HPDE6-E6E7 (cell line): ENCODE results near the gene MYH15.
A peak's percentile ranks its signal among the peaks of the same experiment; 100 is the strongest.

Experiments used
- DNase-seq: peaks from one replicate; pipeline ENCODE4 v3.0.0; 2011; ENCODE audit warnings: missing footprints; ENCODE audit errors: extremely low spot score

MYH15 gene

DNA sequence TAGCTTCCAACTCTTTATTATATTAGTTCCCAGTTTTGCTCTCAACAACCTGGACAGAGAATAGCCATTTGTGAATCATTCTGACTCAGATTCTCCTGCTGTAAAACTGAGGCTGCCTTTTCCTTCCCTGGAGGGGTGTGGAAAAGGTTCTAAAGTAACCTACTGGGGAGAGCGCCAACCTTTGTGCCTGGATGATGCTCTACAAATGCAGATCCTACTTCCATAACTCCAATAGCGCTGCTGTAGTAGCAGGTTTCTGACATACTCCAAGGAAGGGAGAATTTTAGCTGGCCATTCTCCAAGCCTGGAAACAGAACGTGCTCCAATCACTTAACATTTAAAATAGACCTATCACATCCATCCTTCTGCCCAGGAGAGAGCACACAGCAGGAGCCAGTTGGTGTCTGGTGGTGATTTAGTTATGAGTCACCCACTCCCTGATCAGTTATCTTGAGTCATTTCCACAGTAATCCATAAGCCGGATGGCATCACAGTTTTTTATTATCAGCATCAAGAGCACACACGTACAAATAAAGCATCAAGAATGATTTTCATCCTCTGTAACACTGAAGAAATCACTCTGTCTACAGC is 38.3 kb downstream of the MYH15 start:
- DNase-seq: peak; percentile 74

DNA sequence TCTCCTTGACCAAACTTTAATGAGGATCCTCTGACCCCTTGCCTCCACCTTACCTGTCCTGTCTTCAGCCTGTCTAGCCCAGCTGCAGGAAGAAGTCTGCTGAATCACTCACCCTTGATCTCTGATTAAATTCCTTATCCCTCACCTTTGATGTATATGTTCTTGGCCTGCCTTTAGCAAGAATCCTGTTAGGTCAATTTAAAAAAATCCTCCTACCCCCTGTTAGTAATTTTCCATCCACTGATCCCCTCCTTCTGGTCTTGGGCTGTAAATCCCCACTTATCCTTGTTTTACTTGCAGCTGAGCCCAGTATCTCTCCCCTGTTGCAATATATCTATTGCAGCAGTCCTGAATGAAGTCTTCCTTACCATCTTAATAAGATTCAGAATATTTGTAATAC is 39.0 kb downstream of the MYH15 start:
- no peak for DNase-seq

DNA sequence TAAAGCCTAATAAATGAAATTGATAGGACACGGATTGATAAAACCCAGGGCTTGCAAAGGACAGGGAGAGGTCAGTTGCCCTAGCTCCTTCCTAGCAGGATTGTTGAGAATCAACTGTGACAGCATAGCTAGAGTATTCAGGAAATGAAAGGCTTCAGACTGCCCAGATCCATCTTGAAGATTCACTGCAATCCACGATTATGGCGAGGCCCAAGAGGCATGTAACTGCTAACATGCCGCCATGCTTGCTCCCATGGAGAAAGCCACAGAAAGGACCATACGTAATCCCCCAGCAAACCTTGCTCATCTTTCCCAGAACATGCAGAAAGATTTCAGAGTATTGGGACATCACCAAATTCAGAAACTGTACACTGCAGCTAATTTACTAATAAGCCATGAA is 41.3 kb downstream of the MYH15 start:
- DNase-seq: no peak

DNA sequence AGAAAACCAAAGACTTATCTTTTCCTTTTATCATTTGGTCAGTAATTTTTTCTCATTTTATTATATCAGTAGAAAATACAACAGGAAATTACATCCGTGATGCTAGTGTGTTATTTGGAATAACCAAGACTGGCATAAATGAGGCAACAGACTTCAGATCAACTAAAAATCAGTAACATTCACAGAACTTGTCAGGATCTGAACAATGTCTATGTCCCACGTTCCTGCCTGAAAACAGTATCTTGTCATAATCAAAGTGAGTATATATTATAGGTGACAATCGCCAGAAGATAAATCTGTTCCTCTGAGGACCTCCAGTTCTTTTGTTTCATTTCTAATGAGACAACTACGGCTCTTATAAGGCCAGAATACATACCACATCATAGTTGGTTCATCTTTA is 41.8 kb downstream of the MYH15 start:
- DNase-seq: no peak

DNA sequence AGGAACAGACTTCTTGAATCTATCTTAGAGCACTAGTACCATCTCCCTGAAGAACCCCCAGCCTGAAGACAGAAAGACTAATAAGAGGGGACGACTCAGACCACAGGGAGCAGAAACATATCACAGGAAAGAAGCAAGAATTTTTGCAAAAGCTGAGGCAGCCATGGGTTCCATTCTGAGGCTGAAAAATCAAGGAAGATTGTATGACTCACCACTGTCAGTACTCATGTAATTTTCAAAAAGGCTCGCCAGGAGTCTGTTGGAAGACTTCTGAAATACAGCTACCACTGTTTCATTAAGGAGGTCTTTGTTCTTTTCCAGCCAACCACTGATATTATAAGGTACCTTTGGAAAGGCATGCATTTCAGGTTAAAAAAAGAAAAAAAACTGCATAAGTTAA is 47.5 kb downstream of the MYH15 start:
- no peak for DNase-seq

DNA sequence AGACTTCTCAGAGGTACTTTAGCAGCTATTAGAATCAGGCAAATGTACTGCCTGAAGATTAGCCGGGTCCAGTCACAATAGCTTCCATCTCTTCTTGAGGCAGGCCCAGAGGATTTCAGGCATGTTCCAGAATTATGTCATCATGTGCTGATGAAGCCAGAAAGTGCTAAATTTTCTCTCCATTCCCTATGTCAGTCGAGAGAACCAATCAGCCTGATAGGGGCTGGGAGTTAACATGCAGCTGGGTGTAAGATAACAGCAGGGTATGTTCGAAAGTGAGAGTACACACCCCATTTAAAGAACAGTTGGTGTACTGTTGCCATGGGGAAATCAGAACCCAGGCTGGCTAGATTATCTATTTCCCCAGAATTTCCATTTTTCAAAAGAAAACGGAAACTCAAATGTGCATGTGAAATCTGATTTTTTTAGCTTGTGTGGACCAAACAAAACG is 48.7 kb downstream of the MYH15 start:
- DNase-seq: no peak

DNA sequence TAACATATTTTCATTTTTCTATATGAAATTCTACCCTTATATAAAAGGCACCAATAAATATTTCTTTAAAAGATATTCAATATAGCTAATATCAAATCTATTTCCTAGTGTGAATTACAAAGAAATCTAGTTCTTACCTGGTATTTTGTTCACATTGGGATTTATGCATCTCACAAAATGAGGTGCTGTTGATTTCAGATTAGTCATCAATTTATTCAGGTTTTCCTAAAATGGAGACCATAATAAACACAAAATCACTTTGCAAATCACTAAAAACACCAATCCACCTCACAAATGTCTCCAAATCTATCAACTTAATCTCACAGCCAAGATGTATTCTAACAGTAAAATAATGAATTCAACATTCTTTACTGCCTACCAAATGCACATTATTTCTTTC is 51.2 kb downstream of the MYH15 start:
- no peak for DNase-seq

DNA sequence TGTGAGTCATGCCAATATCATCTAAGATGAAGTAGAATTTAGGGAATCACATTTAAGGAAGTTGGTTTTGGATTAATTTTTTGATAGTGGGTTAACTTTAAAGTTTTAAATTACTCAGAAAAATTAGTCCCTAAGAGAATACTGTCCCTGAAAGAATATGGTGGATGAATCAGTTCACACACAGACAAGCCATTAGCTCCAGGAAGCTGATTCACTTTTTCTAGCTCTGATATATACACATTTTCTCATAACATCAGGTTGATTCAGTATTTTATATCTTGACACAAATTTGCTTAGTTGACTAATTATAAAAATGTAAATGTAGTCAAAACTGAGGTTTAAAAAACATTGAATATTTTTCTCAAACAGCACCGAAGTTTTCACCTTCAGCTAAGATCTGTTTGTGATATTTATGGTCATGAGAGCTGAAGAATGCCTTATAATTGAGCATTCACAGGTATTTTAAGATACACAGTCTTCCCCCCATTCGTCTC is 55.1 kb downstream of the MYH15 start:
- DNase-seq: no peak

DNA sequence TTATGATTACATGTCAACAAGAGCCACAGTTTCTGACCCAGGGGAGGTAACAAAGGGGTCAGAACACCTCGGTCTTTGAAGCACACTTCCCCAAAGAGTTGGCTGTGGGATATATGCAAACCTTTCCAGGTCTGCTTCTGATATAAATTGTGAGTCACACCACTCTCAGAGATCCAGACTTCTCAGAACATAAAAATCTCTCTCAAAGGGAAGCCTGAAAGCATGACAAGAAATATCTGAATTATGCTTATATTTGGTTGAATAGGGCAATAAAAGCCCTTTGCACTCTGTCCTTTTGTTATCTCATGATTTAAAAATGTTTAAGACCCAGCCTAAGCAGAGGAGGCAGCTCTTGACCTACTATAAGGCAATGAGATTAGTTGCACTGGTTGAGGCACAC is 56.8 kb downstream of the MYH15 start:
- no peak for DNase-seq

DNA sequence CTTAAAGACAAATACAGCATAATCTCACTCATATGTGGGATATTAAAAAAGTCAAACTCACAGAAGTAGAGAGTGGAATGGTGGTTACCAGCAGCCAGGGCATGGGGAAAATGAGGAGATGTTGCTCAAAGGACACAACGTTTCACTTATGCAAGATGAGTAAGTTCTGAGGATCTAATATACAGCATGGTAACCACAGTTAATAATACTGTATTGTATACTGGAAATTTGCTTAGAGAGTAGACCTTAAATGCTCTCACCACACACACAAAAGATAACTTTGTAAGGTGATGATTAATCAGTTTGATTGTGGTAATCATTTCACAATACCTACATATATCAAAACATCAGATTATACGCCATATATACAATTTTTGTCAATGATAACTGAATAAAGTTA is 60.0 kb downstream of the MYH15 start:
- no peak for DNase-seq

DNA sequence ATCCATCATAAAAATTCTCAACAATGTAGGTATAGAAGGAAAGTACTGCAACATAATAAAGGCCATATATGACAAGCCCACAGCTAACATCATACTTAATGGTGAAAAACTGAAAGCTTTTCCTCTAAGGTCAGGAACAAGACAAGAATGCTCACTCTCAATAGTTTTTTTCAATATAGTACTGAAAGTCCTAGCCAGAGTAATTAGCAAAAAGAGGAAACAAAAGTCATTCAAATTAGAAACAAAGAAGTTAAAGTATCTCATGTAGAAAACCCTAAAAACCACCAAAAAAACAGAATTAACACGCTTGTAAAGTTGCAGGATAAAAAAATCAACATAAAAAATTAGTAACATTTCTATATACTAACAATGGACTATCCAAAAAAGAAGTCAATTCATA is 61.8 kb downstream of the MYH15 start:
- no peak for DNase-seq

DNA sequence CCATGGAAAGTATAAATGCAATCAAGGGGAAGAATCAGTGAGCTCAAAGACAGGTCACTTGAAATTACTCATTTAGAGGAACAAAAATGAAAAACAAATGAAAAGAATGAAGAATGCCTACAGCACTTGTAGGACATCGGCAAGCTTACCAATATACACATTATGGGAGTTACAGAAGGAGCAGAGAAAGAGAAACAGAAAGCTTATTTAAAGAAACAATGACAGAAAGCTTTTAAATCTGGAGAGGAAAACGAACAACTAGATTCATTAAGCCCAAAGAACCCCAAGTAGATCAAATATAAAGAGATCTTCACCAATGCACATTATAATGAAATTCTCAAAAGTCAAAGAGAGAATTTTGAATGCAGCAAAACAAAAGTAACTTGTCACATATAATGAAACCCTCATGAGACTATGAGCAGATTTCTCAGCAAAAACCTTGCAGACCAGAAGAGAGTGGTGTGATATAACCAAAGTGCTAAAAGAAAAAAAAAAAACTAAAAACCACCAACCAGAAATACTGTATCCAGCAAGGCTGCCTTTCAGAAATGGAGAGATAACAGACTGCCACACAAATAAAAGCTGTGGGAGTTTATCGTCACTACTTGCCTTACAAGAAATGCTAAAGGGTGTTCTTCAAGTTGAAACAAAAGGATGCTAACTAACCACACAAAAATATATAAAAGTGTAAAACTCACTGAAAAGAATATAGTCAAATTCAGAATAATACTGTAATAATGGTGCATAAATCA is 63.1 kb downstream of the MYH15 start:
- no peak for DNase-seq

DNA sequence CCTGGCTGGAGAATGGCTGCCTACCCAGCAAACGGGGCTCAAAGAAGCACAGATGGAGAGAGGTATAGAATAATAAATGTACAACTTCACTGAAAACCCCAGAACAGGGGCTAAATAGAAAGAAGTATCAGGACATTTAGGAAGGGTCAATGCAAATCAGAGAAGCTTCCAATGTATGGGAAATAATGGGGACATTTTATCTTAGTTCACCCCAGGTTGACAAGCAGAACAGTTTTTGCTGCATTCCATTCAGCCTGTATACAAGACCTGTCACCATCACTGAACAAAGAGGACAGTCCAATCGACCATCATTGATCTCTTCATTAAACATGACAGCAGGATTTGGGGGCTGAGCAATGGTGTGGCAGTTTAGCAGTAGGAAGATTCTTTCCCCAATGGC is 68.1 kb downstream of the MYH15 start:
- DNase-seq: no peak

DNA sequence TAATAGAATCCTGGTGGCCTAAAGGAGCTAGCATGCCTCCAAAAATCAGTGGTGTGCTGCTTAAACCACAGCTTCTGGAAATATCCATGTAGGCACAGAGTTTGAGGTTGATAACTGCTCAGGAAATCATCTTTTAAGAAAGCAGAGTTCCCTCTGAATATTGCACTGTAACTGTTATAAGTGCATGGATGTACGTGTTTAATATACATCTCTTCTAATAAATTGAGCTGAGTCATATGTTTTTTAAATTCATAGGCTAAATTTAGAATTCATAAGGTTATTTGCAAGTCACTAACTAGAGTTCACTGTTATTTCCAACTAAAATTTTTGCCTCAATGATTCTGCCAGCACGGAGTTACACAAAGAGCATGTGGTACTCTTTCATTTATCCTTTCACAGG is 68.9 kb downstream of the MYH15 start:
- DNase-seq: no peak

DNA sequence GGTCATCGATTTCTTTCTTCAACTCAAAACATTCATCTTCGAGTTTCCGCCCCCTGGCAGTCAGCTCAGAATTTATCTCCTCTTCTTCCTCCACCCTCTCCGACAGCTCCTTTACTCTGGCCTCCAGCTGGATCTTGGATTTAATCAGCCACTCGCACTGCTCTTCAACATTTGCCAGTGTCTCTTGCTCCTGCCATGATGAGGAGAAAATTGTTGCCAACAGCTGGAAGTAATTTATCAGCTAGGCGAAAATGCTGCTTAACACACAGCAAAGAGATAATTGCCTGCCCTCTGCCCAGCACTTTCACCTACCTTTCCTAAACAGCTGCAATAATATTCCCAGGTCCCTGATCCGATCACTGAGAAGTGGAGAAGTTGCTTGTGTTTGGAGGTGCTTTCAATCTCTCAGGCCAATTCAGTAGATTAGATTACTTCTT is 69.3 kb downstream of the MYH15 start:
- DNase-seq: no peak

DNA sequence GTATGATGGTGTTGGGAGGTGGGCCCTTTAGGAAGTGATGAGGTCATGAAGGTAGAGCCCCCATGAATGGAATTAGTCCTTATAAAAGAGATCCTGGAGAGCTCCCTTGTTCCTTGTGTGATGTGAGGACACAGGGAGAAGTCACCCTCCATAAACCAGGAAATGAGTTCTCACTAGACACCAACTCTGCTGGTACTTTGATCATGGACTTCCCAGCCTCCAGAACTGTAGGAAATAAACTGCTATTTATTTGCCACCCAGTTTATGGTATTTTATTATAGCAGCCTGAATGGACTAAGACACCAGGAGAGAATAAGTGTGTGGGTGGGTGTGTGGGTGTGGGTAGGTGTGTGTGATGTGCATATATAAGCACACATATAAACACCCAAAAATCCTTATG is 71.9 kb downstream of the MYH15 start:
- no peak for DNase-seq

DNA sequence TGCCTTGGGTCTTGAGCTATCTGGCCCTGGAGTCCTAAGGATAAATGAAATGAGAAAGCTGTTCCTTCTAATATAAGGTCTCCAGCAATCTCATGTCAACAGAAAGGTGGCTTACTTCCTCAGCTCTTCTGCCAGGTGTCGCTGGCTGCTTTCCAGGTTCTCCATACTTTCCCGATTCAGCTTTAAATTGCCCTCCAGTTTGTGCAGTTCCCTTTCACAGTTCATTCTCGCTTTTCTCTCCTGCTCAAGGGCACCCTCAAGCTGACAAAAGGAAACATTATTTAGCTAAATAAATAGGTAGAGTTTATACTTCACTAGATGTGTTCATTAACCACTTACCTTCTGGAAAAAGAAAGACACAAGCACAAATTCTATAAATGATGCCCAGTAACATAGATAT is 73.0 kb downstream of the MYH15 start:
- no peak for DNase-seq

DNA sequence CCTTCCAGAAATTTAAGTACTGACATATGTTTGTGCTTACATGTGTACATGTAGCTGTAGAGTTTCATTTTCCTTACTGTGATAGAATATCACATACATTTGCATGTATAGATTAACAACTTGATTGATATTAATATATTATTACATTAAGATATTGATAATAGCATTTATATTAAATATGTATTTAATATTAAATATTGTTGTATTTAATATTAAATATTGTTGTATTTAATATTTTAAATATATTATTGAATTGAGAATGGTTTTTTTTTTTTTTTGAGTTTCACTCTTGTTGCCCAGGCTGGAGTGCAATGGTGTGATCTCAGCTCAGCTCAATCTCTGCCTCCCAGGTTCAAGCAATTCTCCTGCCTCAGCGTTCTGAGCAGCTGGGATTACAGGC is 76.5 kb downstream of the MYH15 start:
- no peak for DNase-seq

DNA sequence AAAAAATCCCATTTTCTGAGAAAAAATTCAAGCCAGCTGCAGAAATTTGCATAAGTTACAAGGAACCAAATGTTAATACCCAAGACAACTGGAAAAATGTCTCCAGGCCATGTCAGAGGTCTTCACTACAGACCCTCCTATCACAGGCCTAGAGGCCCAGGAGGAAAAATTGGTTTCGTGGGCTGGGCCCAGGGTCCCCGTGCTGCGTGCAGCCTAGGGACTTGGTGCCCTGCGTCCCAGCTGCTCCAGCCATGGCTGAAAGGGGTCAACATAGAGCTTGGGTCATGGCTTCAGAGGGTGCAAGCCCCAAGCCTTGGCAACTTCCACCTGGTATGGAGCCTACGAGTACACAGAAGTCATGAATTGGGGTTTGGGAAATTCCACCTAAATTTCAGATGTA is 78.0 kb downstream of the MYH15 start:
- no peak for DNase-seq

DNA sequence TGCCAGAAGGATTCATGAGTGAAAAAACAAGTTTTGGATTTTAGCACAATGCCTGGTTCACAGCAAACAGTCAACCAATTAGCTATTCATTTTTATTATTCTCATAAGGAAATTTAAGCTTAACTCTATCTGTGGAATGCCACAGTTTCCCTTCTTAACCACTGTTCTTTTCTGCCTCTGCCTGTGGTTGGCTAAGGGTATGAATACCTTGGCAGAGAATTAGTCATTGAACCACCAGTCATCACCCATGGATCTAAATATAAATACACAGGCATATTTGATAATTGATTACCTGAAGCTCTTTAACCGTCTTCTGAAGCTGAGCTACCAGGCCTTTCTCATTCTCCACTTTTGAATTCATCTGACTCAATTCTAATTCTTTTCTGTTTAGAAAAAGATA is 79.9 kb downstream of the MYH15 start:
- no peak for DNase-seq

DNA sequence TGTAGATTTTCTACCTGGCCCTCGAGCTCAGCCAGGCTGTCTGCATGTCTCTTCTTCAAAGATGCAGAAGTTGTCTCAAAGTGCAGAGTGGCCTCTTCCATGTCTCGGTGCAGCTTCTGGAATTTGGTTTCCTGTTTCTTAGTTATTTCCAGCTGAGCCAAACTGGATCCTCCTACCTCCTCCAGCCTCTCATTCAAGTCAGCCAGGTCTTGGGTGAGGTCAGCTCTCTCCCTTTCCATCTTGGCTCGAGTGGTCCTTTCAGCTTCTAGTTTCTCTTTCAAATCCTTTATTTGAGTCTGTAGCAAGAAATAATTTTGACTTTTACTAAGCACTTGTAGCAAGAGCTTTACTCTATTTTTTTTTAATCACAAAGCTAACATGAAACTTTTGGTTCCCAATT is 81.8 kb downstream of the MYH15 start:
- DNase-seq: no peak

DNA sequence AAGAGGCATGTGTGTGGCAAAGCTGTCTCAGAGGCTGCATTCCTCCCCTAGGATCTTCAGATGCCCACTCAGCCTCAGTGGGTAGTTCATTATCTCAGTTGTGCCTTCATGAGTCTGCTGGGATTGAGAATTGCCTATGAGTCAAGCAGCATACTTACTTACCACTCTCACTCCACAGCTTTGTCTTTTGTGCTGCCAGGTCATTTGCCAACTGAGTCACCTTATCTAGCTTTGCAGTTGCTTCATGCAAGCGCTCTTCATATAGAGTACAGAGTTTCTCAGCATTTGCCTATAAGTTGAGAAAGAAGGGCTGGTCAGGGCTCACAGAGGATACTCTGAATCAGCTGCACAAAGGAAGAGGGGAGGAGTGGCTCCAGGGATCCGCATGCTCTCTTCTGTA is 89.5 kb downstream of the MYH15 start:
- DNase-seq: peak; percentile 72

DNA sequence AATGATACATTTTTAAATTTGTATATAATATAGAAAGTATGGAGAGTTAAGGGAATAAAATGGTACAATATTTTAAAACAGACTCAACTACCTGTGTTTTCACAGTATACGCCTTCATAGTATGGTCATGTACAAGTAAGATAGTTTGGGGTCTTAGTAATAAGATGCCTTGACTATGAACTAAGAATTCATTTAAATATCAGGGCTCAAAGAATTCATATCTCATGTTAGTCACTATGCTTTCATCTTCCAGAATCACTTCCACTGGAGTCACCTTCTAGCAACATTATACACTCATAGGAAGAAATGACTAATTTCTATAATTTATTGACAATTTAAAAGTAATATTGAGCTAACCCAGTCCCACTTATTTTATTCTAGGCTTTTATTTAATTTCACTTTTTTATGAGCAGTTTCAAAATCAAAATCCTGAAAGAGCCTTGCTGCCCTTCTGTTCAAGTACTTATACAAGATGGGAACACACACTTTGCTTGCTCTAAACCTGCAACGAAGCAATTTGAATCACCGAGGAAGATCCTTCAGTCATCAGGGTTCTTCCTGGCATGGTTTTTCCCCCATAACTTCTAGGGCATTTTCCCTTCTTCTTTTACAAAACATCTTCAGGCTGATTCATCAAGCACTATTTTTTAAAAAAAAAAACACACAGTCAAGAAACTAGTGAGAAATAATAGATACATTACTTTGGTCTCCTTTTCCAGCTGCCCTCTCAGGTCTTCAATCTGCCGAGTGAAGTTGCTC is 94.1 kb downstream of the MYH15 start:
- no peak for DNase-seq
